Measurements from ENCODE around the gene PF4V1.

- TF ChIP-seq CTCF (IDR thresholded peaks at IDR 0.05; ENCODE audit: low read length): no peak
- TF ChIP-seq EZH2phosphoT487 (IDR thresholded peaks at IDR 0.05; ENCODE audit: low read length): no peak
- TF ChIP-seq EZH2 (optimal IDR thresholded peaks at IDR 0.05; ENCODE audit: low read depth, low read length): no peak
These were observed 35.8 kb upstream of the PF4V1 start for GRCh38 chr4:73817341-73817740.

All from MM.1S (cell line).